IPS-15b (cell line): Measurements from ENCODE around the gene POU2F1.

ENCODE experiments used
- H3K27me3 ChIP-seq: one replicate; pipeline ENCODE4 v1.6.1; 2013; ENCODE audit warnings: low read length; ENCODE audit not compliant: control insufficient read depth, insufficient read depth
- H3K36me3 ChIP-seq: one replicate; pipeline ENCODE4 v1.6.1; 2013; ENCODE audit warnings: low read length; ENCODE audit not compliant: control insufficient read depth, insufficient read depth
- H3K4me1 ChIP-seq: one replicate; pipeline ENCODE4 v1.6.1; 2013; ENCODE audit warnings: mild to moderate bottlenecking, low read length; ENCODE audit not compliant: control insufficient read depth, insufficient read depth
- H3K4me3 ChIP-seq: one replicate; pipeline ENCODE4 v1.5.1; 2013; ENCODE audit warnings: low read depth, low read length
- H3K9ac ChIP-seq: one replicate; pipeline ENCODE4 v1.6.1; 2013; ENCODE audit warnings: low read depth, mild to moderate bottlenecking, low read length
- H3K9me3 ChIP-seq: one replicate; pipeline ENCODE4 v1.6.1; 2013; ENCODE audit warnings: mild to moderate bottlenecking, low read length; ENCODE audit not compliant: control insufficient read depth, insufficient read depth

Gene POU2F1

GRCh38 chr1:167330601-167331293, 110.1 kb downstream of the POU2F1 start:
- no peaks in the 10 kb centered on the region for H3K27me3 ChIP-seq
- no peak overlapping the region for H3K4me3 ChIP-seq
- no peaks in the 10 kb centered on the region for H3K36me3 ChIP-seq
- no peak overlapping the region for H3K9ac ChIP-seq
- peaks cover 24% of the 10 kb centered on the region for H3K4me1 ChIP-seq
- no peaks in the 10 kb centered on the region for H3K9me3 ChIP-seq

- Histone ChIP-seq H3K27me3 (no peaks in the 10 kb centered on the region), H3K36me3 (no peaks in the 10 kb centered on the region), H3K4me3 (no peak overlapping the region), H3K4me1 (peaks cover 24% of the 10 kb centered on the region), H3K9ac (no peak overlapping the region), H3K9me3 (no peaks in the 10 kb centered on the region)
Observed at GRCh38 chr1:167331650-167332049, 111.0 kb downstream of the POU2F1 start.

GRCh38 chr1:167332503-167332902, 111.8 kb downstream of the POU2F1 start:
- Histone ChIP-seq H3K27me3 (no peaks in the 10 kb centered on the region), H3K9me3 (no peaks in the 10 kb centered on the region), H3K9ac (no peak overlapping the region), H3K4me1 (peaks cover 23% of the 10 kb centered on the region), H3K36me3 (no peaks in the 10 kb centered on the region), H3K4me3 (no peak overlapping the region)

GRCh38 chr1:167333124-167333523, 112.4 kb downstream of the POU2F1 start:
- H3K36me3 ChIP-seq: no peaks in the 10 kb centered on the region
- H3K4me3 ChIP-seq: no peak overlapping the region
- no peaks in the 10 kb centered on the region for H3K9me3 ChIP-seq
- peaks cover 17% of the 10 kb centered on the region for H3K4me1 ChIP-seq
- no peaks in the 10 kb centered on the region for H3K27me3 ChIP-seq
- H3K9ac ChIP-seq: no peak overlapping the region

GRCh38 chr1:167333703-167334102, 113.0 kb downstream of the POU2F1 start:
- Histone ChIP-seq H3K4me3 (no peak overlapping the region), H3K9me3 (no peaks in the 10 kb centered on the region), H3K4me1 (peaks cover 11% of the 10 kb centered on the region), H3K27me3 (no peaks in the 10 kb centered on the region), H3K9ac (no peak overlapping the region), H3K36me3 (no peaks in the 10 kb centered on the region)

GRCh38 chr1:167339405-167339804, 118.7 kb downstream of the POU2F1 start:
- Histone ChIP-seq H3K36me3 (no peaks in the 10 kb centered on the region), H3K27me3 (no peaks in the 10 kb centered on the region), H3K4me3 (no peak overlapping the region), H3K9ac (no peak overlapping the region), H3K4me1 (peaks cover 5% of the 10 kb centered on the region), H3K9me3 (no peaks in the 10 kb centered on the region)

- peaks cover 9% of the 10 kb centered on the region for H3K4me1 ChIP-seq
- no peaks in the 10 kb centered on the region for H3K9me3 ChIP-seq
- H3K36me3 ChIP-seq: no peaks in the 10 kb centered on the region
- no peaks in the 10 kb centered on the region for H3K27me3 ChIP-seq
- no peak overlapping the region for H3K9ac ChIP-seq
- no peak overlapping the region for H3K4me3 ChIP-seq
Observed at GRCh38 chr1:167342846-167343245, 122.2 kb downstream of the POU2F1 start.

- Histone ChIP-seq H3K4me1 (peaks cover 9% of the 10 kb centered on the region), H3K9me3 (no peaks in the 10 kb centered on the region), H3K4me3 (no peak overlapping the region), H3K36me3 (no peaks in the 10 kb centered on the region), H3K27me3 (no peaks in the 10 kb centered on the region), H3K9ac (no peak overlapping the region)
Observed at GRCh38 chr1:167344112-167344511, 123.4 kb downstream of the POU2F1 start.

GRCh38 chr1:167344615-167345385, 124.1 kb downstream of the POU2F1 start:
- Histone ChIP-seq H3K9me3 (no peaks in the 10 kb centered on the region), H3K4me3 (no peak overlapping the region), H3K27me3 (no peaks in the 10 kb centered on the region), H3K4me1 (peaks cover 9% of the 10 kb centered on the region), H3K36me3 (no peaks in the 10 kb centered on the region), H3K9ac (no peak overlapping the region)

GRCh38 chr1:167345386-167345733, 124.7 kb downstream of the POU2F1 start:
- no peaks in the 10 kb centered on the region for H3K27me3 ChIP-seq
- H3K9me3 ChIP-seq: no peaks in the 10 kb centered on the region
- H3K4me3 ChIP-seq: no peak overlapping the region
- H3K9ac ChIP-seq: no peak overlapping the region
- H3K36me3 ChIP-seq: no peaks in the 10 kb centered on the region
- H3K4me1 ChIP-seq: peaks cover 9% of the 10 kb centered on the region

GRCh38 chr1:167357305-167357704, 136.6 kb downstream of the POU2F1 start:
- Histone ChIP-seq H3K9ac (no peak overlapping the region), H3K36me3 (no peaks in the 10 kb centered on the region), H3K9me3 (no peaks in the 10 kb centered on the region), H3K4me1 (peaks cover 4% of the 10 kb centered on the region), H3K27me3 (no peaks in the 10 kb centered on the region), H3K4me3 (no peak overlapping the region)

- H3K27me3 ChIP-seq: no peaks in the 10 kb centered on the region
- no peaks in the 10 kb centered on the region for H3K36me3 ChIP-seq
- no peaks in the 10 kb centered on the region for H3K9me3 ChIP-seq
- H3K4me1 ChIP-seq: peaks cover 4% of the 10 kb centered on the region
- no peak overlapping the region for H3K9ac ChIP-seq
- H3K4me3 ChIP-seq: no peak overlapping the region
Observed at GRCh38 chr1:167359295-167359694, 138.6 kb downstream of the POU2F1 start.
